DMS 273 treated with DMSO at 0.1 percent for 48 hours (cell line): ENCODE measurements around the gene TMEM47.

Source experiments
- DNase-seq: peaks from one replicate; lab custom pipeline; 2025; lab: John Stamatoyannopoulos, UW

The TMEM47 gene

DNA sequence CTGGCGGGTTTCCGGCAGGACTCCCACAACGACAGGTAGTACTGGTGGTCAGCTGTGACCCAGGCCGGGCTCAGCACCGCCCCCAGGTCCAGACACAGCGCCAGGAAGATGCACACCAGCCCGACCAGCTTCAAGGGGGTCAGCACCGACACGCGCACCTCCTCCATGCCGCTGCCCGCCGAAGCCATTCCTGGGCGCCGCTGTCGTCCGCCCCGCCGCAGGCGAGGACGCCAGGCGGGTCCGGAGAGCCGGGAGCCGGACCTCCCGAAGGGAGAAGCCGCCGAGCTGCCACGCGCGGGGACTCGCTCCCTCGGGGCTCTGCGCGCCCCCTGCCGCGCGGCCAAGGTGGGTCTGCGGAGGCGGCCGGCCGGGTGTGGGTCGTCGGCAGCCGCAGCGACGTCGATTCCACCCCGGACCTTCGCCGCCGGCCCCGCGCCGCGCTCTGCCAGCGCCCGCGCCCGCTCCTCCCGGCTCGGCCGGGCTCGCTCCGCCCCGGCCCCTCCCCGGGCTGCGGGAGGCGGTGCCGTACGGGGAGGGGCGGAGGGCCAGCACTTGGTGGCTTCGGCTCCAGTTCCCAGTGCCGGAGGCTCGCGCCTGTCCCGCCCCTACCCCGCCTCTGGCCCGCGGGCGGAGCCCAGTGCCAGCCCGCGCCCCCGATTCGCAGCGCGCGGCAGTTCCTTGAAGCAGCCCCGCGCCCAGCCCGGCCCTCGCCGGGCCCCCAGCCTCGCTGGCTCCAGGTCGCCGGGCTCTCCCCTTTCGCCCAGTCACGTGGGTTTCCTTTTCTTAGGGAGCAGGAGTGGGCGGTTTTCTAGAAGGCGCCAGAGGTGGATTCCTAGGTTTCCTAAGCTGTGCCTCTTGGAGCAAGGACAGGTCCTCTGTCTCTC lies at the start of gene TMEM47:
Gene TMEM47 (minus strand): TSS at position 444 of the 884 bp plus-strand sequence. CDS start 256 bp downstream, at position 188.
- DNase-seq: no peak

DNA sequence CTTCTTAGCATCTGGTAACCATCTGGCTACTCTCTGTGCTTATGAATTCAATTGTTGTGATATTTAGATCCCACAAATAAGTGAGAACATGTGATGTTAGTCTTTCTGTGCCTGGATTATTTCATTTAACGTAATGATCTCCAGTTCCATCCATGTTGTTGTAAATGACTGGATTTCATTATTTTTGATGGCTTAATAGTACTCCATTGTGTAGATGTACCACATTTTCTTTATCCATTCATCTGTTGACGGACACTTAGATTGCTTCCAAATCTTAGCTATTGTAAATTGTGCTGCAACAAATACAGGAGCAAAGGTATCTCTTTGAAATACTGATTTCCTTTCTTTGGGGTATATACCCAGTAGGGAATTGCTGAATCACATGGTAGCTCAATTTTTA lies 30.0 kb upstream of the TMEM47 start:
- no peak for DNase-seq

DNA sequence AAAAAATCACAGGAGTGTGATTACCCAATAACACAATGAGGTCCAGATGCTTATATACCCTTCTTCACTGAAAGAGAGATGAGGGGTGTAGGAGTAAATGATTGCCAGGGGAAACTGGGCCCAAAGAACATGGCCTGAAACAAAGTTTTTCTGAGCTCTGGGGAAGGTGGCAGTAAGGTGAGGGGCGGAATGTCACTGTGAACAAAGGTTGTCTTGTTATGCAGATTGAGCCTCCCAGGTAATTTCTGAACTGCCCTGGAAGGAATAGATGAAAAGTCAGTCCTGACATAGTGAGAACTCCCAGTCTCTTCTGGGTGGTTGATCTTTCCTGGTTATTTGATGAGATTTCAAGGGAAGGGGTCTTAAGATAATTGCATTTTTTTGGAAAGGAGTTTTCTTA lies 2.5 kb upstream of the TMEM47 start:
- no peak for DNase-seq

DNA sequence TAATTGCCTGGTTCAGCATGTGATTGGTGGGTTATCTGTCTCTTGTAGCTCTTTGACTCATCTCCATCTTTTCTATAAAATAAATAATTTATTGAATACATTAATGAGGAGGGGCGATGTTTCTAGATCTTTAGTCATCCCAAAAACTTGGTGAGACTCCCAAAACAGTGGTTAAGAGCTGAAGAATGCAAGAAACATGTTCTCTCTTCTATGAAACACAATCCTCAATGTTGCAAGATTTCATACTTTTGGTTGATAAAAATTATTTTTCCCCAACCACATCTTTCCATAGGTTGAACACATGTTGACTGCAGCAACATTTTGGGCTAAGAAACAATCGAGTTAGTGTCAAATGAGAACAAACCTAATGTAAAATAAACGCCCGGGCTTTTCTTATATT lies 1.2 kb upstream of the TMEM47 start:
- no peak for DNase-seq

DNA sequence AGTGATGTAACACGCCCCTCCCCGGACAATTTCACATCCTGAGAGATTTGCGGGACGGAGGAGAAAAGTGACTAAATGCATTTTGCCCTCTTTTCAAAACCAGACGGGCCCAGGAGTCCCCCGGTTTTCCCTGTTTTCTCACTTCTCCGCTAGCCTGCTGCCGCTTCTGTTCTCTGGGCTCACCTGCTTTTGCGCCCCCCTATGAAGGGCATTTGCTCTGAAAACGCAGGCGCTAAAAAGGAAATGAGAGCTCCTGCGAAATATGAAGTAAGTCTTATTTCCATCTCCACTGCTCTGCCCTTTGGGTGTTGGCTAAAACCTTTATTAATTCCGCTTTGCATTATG lies 613 bp upstream of the TMEM47 start:
- no peak for DNase-seq

DNA sequence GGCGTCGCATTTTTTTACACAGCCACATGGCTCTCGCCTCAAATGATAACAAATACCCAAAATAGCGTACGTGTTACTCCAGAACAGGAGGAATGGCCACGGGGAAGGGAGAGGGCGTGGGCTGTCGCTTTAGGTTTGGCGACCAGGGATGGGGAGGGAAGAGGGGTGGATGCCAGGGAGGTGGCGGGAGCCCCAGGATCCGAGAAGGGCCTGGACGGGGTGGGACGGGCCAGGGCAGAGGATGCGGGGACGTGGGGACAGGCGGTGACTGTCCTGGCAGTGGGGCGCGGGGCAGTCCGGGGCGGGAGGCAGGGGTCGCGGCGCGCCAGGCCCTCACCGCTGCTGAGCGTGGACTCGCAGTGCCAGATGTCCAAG lies 631 bp downstream of the TMEM47 start:
- DNase-seq: no peak

DNA sequence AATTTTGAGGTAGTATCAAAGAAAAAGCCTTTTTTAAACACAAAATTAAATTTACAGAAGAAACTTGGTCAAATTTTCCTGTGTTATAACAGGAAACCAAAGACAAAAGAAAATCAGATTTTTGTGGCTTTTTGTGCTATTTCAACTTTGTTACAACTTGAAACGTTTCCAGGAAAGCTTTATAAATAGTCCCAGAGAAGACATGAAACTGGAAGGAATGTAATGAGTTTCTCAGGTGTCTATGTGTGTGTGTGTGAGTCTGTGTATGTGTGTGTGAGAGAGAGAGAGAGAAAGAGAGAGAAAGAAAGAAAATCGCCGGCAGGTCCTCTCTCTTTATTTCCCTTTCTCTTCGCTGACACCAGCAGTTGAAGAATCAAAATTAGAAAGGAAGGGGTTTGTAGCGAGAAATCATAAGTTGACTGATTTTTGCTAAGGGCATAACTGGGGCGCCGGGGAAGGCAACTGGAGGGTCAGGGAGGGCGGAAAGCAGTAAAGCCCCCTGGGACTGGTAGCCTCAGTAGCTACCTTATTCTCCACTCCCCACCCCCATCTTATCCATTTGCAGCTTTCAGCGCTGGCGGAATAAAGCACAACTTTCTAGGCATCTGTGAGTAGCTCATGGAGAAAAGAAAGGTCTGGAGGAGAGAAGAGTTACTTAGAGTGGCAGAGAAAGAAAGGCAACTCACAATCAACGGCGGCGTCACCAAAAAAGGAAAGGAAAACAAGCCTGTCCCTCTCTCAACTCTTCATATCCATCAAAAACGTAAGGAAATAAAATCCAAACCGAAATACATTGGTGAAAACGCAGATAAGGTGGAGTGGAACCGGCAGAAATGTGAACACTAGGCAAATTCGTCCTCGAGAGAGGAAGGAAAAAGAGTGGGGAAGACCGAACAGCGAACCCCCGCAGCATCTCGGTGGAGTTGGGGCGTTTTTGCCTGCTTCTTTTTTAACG lies 1.3 kb downstream of the TMEM47 start:
- DNase-seq: no peak

DNA sequence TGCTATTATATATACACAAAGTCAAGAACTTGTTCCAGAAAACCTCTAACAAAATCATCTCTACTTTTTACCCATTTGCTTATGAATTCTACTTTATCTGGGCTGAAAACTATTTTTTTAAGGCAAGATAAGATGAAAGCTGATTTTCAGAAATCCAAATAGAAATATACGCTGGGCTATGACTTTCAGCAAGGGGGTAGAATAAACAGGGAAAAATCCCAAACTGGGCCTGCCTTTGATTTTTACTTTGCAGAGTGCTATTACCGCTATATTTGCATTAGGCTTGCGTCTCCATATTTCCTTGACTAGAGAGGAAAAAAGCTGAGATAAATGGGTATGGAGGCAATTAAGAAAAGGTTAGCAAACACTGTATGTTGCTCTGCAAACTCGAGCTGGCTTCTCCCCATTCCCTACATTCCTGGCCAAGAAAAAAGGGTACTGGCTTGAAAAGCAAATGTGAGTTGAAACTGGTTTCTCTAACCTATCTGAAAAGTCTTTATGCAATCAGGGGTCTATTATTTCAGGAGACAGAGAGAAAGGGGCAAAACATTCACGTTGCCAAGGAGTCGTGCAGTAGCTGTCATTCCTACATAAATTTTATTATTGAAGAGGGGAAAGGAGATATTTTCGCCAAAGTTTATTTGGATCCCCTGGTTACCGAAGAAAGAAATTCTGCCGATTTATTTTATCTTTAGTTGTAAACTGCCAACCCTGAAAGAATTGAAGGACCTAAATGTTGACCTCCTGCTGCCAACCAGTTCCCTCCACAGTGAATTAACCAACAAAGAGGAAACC lies 2.2 kb downstream of the TMEM47 start:
- no peak for DNase-seq

DNA sequence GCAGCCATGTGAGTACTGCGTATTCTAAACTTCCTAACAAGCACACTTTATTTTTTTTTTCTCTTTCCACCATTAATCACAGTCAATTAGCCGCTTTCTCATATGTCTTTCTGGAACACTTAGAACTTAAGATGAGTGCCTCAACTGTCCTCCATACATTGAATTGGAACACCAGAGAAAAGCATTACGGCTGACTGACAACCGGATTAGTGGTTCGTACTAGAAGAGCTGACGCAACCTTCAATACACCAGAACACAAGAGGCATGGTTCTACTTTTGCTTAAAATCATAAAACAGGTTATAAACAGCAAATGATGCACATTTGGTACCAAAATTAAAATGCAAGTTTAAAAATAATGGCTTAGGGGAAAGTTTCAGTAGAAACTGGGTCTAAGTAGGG lies 3.3 kb downstream of the TMEM47 start:
- no peak for DNase-seq

DNA sequence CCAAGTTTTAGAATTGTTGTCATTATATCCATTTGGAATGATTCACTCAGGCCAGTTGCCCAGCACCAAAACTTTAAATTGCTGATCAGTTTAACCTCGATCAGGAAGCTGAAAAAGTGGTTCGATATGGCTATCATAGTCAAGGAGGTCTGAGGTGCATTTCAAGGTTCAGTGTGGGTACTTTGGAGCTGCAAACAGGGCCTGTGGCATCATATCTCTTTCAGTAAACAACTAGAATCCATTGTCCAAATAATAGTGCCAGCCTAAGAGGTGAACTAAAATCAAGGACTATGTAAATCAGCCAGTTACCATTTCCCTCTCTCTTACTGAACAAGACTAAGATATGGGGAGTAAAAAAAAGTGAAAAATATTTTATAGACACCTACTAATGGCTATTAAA lies 14.2 kb downstream of the TMEM47 start:
- no peak for DNase-seq

DNA sequence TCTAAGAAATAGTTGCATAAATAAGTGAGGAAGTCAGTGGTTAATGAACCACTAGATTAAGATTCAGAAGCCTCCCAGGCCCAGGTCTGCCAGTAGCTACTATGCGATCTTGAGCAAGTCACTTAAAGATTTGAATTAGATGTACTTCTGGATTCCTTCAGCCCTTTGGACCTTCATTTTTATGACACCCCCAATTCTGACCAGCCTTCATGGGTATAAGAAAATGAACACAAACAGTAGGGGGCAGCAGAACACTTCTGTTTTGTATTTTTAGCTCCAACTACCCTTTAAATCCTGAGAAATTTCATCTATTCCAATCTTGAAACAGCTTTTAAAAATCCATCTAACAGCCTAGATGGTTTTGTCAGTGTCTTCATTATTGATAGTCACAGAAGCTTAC lies 19.0 kb downstream of the TMEM47 start:
- DNase-seq: no peak

DNA sequence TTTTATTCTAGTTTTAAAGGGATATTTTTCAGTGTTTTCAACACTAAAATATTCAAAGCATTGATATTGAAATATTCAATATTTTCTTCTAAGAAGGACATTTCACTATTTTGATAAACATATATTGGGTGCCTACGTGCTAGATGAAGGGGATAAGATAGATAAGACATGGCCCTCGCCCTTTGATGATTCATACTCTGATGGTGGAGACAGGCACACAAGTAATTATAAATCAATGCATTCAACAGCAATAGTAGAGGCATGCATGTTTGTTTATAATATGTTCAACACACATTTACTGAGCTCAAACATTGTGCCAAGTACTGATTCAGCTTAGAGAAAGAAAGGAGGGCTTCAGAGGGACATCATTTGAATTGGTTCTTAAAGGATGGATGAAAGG lies 22.7 kb downstream of the TMEM47 start:
- no peak for DNase-seq

DNA sequence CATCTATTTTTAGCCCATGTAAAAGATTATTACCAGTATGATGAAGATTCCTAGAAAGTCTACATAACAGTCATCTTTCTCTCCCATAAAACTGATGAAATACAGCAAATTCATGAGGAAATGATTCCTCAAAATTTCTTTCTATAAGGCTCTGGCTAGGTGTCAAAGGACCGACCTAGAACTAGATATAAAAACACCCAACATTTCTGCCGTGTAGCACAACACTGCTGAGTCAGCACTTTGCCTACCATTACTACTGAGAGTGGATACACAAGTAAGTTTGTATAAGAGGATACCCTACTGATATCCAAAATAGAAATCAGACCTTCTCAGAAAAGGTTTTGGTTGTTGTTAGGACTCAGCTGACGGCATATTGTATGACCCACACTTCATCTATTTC lies 24.7 kb downstream of the TMEM47 start:
- no peak for DNase-seq

DNA sequence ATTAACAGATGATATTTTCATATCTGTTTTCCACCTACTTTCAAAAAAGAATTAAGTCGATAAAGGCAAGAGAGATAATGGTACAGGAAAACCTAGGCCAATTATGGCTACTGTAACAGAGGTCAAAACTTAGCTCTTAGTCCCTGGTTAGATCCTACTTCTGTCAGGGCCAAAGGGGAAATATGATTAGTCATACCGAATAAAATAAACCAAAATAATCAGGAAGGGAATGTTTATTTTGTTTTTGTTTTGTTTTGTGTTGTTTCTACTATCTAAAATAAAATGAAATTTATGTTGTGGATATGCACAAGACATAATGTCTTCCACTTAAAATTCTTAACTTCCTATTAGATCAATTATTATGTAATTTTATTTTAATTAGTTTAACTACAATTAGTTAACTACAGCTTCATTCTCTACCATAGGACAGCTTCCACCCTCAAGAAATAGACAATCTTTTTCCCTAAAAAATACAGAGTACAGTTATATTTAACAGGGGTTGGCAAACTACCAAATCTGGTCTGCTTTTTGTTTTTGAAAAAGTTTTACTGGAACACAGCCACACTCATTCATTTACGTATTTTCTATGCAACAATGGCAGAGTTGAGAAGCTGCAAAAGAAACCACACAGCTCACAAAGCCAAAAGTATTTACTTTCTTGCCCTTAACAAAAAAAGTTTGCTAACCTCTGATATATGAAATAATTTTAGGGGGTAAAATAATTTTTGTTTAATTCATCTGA lies 25.4 kb downstream of the TMEM47 start:
- DNase-seq: no peak

DNA sequence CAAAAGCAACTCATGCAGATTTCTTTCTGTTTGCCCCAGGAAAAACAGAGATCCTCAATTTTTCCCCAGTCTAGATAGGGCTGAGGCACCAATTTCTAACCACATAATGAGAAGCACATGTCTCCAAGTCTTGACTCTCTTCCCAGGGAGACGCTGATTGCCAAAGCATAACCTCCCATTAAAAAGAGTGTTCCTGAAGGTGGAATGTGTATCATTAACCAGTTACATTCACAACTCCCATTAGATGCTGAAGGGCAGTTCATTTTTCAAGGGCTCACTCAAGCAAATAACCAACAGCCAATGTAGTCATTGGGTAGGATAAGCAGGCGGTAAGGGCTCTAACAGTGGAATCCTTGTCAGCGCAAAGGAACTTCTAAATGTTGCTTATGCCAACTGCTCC lies 27.5 kb downstream of the TMEM47 start:
- no peak for DNase-seq

DNA sequence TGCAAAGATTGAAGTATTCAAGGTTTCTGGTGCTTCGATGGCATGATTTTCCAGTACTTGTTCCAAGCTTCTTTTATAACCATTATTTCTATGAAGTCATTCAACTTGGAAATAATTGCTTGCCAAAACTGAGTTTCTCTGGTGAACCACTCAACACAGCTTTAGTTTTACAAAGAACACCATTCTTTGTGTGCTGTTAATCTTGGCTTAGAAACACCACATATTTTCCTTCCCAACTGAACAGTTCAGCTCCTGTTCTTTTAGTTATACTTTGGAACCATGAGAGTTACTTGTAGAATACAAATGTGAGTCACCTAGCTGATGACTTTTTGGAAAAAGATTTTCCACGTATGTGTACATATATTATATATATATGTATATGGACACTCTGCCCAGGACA lies 32.7 kb downstream of the TMEM47 start:
- DNase-seq: no peak

DNA sequence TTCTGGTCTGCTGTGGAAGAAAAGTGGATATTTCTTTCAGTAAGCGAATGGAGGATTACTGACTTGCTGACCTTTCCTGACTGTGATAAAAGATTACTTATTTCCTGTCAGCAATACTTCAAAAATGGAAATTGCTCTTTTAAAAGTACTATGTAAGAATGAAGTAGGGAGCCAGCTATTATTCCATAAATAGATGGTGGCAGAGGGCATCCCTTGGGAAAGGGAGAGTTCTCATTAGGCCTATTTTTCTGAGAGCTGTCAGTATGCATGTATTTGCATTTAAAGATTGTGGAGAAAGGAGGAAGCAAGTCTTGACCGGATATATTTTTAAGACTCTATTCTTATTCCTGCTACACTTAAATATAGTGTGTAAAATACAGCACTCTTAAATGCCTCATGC lies 37.2 kb downstream of the TMEM47 start:
- DNase-seq: no peak

DNA sequence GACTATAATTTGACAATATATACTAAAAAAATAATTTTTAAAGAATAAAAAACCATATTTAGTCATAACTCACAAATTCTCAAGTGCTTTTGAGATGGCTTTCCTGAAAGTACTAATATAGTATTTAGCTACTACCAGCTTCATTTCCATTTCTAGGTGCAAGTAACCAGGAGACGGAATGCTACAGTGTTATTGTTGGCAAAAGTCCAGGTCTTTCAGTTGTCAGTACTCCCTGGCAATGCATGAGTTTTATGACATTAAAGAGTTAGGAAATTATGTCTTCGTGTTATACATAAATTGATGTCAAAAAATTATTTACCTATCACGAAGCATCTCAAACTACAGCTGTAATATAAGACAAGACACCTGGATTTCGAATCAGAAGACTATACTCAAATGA lies 45.0 kb downstream of the TMEM47 start:
- DNase-seq: no peak

DNA sequence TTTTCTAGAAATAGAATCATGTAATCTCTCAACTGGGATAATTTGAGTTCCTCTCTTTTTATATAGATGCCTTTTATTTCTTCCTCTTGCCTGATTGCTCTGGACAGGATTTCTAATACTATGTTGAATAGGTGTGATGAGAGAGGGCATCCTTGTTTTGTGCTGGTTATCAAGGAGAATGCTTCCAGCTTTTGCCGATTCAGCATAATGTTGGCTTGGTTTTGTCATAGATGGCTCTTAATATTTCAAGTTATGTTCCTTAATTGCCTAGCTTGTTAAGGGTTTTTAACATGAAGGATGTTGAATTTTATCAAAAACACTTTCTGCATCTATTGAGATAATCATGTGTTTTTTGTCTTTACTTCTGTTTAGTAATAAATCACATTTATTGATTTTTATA lies 58.7 kb downstream of the TMEM47 start:
- DNase-seq: no peak

DNA sequence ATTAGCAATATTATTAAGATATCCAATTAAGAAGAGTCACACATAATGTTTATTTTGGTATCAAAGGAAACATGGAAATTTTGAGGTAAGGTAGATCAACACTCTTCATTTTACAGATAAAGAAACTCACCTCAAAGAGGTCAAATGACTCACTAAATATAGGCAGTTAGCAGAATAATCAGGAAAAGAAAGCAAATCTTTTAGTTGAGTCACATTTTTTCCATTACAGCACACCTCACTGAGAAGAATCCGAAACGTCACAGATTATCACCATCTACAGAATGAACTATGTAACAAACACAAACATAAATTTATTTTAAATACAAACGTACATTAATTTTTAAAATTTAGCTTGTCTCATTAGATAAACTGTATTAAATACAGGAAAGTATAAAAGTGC lies 70.1 kb downstream of the TMEM47 start:
- no peak for DNase-seq

DNA sequence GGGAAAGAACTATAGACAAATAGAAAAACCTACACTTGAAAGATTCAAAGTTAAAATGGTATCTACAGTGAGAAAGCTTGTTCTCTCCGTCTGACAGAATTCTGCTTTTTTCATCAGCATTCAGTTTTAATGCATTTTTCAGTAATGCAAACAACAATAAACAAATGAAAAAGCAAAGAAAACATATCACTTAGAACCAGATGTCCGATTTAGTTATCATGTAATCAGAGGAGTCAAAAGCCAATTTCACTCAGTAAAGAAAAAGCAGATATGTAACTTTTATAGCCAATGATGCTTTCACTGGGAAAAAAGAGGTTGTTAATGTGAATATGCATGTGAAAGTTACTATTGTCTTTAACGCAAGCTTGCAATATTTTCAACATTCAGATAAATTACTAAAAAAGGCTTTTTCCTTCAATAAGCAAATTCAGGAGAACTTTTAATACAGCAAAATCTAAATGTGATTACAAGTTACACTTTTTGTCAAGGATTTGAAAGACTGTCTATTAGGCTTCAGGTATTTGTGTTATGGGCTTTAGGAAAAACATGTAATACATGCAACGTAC lies 70.7 kb downstream of the TMEM47 start:
- no peak for DNase-seq
